GM13976 (cell line): ENCODE data around the gene RASL10A.

Experiments
- DNase-seq: peaks from one replicate; pipeline ENCODE4 v3.0.0; 2012; ENCODE audit warnings: low spot score
- in situ Hi-C: fragments of 300-500 bp; cut with MboI; formaldehyde crosslinking; loops from one replicate; pipeline ENCODE4 v1.12.0; 2022; ENCODE audit warnings: low sequenced_read_pairs, mixed read lengths, inconsistent platforms; ENCODE audit not compliant: unreplicated experiment
- TF ChIP-seq, protein P1 (sequence below): IDR thresholded peaks from 2 replicates; pipeline ENCODE4 v1.5.1; 2012; ENCODE audit warnings: borderline replicate concordance, mild to moderate bottlenecking; ENCODE audit not compliant: insufficient read depth; ENCODE audit errors: extremely low read depth, missing control alignments, control extremely low read depth

Gene RASL10A

DNA sequence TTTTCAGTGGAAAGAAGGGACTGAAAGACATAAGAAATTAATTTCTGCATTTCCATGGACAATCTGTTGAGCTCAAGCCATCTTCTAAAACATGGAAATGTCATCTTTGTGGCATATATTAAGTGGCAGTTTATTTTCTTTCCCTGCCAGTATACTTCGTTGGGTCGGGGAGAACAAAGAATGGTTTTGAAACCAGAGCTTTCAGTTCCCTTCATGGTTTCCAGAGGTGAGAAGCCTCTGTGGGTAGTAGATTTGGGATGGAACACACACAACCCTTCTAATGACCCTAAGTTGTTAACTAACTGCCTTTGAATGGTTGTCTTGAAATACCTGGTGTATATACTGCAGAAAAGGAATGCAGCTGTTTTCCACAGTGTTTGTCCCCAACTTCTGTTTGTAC is 26.7 kb downstream of the RASL10A start:
- in situ Hi-C loops = no loop called here
- TF ChIP-seq, protein P1, sequence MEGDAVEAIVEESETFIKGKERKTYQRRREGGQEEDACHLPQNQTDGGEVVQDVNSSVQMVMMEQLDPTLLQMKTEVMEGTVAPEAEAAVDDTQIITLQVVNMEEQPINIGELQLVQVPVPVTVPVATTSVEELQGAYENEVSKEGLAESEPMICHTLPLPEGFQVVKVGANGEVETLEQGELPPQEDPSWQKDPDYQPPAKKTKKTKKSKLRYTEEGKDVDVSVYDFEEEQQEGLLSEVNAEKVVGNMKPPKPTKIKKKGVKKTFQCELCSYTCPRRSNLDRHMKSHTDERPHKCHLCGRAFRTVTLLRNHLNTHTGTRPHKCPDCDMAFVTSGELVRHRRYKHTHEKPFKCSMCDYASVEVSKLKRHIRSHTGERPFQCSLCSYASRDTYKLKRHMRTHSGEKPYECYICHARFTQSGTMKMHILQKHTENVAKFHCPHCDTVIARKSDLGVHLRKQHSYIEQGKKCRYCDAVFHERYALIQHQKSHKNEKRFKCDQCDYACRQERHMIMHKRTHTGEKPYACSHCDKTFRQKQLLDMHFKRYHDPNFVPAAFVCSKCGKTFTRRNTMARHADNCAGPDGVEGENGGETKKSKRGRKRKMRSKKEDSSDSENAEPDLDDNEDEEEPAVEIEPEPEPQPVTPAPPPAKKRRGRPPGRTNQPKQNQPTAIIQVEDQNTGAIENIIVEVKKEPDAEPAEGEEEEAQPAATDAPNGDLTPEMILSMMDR = no peak
- no peak for DNase-seq

DNA sequence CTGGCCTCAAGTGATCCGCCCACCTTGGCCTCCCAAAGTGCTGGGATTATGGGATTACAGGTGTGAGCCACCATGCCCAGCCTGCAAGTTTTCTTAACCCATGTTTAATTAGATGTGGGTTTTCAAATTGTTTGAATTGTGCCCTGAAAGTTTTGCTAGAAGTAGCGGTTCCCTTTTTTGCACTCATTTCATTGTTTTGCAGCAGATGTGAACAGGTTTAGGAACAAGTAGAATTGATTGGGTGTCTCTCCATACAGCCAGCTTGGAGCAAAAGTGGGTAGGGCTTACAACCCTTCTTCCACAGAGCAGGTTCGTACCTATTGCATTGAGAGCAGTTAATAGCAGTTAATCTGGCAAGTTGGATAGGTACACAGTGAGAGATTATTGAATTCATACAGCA is 31.3 kb downstream of the RASL10A start:
- TF ChIP-seq, protein P1 = no peak
- in situ Hi-C loops = no loop called here
- no peak for DNase-seq

DNA sequence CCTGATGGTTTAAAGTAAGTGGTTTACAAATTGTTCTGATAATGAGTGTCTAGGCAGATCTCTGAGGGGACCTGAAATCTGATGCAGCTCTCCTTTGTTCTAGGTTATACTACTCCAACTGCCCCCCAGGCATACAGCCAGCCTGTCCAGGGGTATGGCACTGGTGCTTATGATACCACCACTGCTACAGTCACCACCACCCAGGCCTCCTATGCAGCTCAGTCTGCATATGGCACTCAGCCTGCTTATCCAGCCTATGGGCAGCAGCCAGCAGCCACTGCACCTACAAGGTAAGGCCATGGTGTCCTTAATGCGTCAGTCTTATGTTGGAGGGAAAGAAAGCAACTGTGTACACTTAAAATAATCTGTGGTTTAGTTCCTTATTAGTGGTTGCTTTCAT is 37.6 kb downstream of the RASL10A start:
- TF ChIP-seq, protein P1 = no peak
- no peak for DNase-seq
- in situ Hi-C loops = no loop called here

DNA sequence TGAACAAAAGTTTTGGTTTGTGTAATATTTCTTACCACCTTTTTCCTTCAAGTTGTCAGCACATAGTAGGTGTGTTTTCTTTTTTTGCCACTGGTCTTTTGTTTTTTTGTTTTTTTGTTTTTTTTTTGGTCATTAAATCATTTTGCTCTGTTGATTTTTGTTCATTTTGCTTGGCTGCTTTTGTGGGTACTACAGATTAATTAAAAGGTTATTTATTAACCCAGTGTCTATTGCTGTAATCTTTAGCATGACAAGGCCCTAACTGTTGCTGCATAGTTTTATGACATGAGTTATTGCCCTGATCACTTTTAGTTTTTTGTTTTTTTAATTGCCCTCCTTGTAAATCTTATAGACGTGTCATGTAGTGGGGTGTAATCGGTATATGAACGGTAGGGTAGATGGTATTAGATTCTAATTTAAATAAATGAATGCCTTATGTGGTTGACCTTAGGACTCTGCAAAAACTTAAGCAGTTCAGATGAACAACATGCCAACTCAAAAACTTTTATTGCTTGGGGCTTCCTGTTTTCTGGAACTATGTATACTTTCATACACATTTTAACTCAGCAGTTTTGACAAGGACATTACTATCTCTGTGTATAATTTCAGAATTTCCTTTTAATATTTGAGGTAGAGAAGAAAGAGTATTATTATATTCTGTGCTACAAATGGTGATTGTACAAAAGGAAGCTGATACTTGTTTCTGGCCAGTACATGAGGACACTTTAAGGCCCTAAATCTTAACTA is 39.5 kb downstream of the RASL10A start:
- no peak for DNase-seq
- in situ Hi-C loops = no loop called here
- TF ChIP-seq, protein P1 = no peak

DNA sequence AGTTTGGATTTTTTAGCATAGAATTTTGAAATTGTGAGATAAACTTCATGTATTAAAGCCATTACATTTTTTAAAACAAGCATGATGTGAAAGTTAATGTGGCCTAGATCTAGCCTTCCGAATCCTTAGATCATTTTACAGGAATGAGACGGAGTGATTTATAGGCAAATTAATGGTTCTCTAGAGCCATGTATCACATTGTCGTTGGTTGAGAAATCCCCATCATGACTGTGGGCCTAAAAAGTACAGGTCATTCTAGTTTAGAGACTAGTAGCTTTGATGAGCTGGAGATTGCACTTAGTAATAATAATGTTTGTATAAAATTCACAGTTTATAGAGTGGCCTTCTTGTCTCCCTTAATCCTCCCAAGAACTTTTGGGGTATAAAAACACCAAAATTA is 40.3 kb downstream of the RASL10A start:
- TF ChIP-seq, protein P1 = no peak
- in situ Hi-C loops = no loop called here
- DNase-seq = no peak

DNA sequence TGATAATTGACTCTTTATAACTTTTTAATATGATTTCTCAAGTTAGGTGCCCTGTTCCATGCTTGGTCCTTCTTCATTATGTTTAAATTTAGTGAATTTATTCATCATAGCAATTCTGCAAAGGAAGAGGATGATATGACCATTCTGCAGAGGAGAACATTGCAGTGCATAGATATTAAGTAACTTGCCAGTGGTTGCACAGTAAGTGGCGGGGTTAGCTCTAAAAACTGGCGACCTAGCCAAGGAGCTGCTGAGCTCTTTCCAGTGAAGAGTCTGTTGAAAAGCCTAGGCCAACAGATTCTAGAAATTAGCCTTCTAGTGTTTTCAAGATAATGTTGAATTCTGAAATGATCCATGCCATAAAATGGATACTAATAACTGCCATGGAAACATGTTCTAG is 42.9 kb downstream of the RASL10A start:
- no peak for DNase-seq
- TF ChIP-seq, protein P1 = no peak
- in situ Hi-C loops = no loop called here

DNA sequence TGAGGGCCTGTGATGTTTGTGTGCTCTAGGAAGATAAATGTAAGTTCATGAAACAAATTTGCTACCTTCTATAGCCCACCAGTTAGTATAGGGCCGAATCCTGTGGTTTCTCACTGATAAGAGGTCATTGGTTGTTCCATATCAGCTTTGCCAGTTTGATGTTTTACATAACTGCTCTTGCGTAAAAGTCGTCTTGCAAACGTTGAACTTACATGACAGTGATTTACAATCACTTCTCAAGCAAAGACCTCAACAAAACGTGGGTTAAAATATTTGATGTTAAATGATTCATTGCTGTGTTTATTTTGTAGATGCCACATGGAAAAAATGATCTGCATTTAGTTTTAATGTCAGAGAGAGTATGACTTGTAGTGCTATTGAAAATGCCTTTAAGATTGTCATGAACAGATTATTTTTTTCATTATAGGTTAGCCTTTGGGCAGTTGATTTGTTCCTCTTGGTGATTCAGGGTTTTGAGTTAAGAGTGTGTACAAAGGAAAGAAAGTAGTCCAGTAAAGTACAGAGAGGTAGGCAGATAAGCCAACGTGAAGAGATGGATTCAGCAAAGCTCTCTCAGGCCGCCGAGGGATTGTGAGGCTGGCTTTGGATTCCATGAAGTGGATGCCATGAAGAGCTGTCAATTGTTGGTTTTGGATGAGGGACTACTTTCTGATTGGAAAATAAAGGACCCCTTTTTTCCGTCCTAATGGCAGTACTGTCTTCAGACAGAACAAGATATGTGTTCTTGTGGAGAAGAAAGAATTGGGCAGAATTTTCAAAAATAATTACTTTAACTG is 44.8 kb downstream of the RASL10A start:
- no peak for DNase-seq
- in situ Hi-C loops = no loop called here
- TF ChIP-seq, protein P1 = no peak
